ENCODE data around the gene FLT3.
A peak's percentile ranks its signal among the peaks of the same experiment; 100 is the strongest.

FLT3 gene

DNA sequence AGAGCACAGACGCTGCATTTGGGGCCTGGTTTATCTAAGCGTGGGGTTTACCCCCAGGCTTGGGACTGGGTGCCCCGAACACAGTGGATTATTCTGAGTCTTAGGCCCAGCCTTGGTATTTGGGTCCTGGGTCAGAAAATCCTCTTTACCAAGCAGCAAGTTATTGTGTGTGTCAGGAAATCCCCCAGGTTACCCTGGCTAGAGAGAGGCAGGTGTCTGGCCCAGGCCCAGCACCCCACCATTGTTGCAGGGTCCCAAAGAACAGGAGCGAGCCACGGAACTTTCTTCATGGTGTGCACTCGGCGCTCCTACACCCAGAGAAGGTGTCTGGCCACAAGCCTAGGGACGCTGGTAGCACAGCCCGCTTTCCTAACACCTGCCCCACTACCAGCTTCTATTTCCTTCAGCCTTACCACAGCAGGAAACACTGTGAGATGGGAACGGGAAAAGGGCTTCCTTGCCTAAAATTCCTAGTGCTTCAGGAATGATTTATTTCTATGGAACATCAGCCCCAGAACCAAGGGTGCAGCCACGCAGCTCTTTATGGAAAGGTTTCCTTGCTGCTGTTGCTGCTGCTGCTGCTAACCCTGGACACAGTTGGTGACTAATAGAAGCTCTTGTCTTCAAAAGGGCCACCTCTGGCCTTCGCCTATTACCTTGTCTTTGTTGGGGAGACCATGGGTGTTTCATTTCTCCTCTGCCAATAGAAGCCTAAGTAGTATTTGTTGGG lies 123.8 kb downstream of the FLT3 start:
- TF ChIP-seq ZNF274 (IDR thresholded peaks at IDR 0.05; ENCODE audit: low read depth, low read length) (no peak), SUZ12 (IDR thresholded peaks at IDR 0.05; ENCODE audit: extremely low read depth, insufficient read depth, insufficient read length) (no peak)
- H3K36me3 ChIP-seq (ENCODE audit: insufficient read depth, insufficient read length, low read length), result no peaks in the 10 kb centered on the region
- H3K9ac ChIP-seq (ENCODE audit: insufficient read length, low read depth), result no peak overlapping the region
- no peak for DNase-seq (ENCODE audit: low read depth, low spot score)
- H3K27me3 ChIP-seq (ENCODE audit: insufficient read depth, insufficient read length), result peaks cover 100% of the 10 kb centered on the region
- peaks cover 7% of the 10 kb centered on the region for H3K4me1 ChIP-seq (ENCODE audit: insufficient read depth, insufficient read length)
- H3K9me3 ChIP-seq (ENCODE audit: insufficient read depth, low read length), result no peaks in the 10 kb centered on the region
- no peak overlapping the region for H3K4me3 ChIP-seq (ENCODE audit: insufficient read length, low read depth)

- TF ChIP-seq YY1 (IDR thresholded peaks at IDR 0.05; ENCODE audit: insufficient read depth, insufficient read length), result no peak
- TF ChIP-seq SUZ12 (IDR thresholded peaks at IDR 0.05; ENCODE audit: extremely low read depth, insufficient read depth, insufficient read length), result peak; percentile 80
- no peak for TF ChIP-seq ZNF274 (IDR thresholded peaks at IDR 0.05; ENCODE audit: low read depth, low read length)
- peaks cover 100% of the 10 kb centered on the region for H3K27me3 ChIP-seq (ENCODE audit: insufficient read depth, insufficient read length)
- DNase-seq (ENCODE audit: low read depth, low spot score), result no peak
- H3K4me3 ChIP-seq (ENCODE audit: insufficient read length, low read depth), result no peak overlapping the region
- H3K4me1 ChIP-seq (ENCODE audit: insufficient read depth, insufficient read length), result peaks cover 8% of the 10 kb centered on the region
- H3K9ac ChIP-seq (ENCODE audit: insufficient read length, low read depth), result no peak overlapping the region
- no peaks in the 10 kb centered on the region for H3K9me3 ChIP-seq (ENCODE audit: insufficient read depth, low read length)
- no peaks in the 10 kb centered on the region for H3K36me3 ChIP-seq (ENCODE audit: insufficient read depth, insufficient read length, low read length)
These were observed 124.6 kb downstream of the FLT3 start for GRCh38 chr13:27975564-27976361.

- no peak for DNase-seq (ENCODE audit: low read depth, low spot score)
- TF ChIP-seq YY1 (IDR thresholded peaks at IDR 0.05; ENCODE audit: insufficient read depth, insufficient read length) (no peak), SUZ12 (IDR thresholded peaks at IDR 0.05; ENCODE audit: extremely low read depth, insufficient read depth, insufficient read length) (no peak), ZNF274 (IDR thresholded peaks at IDR 0.05; ENCODE audit: low read depth, low read length) (no peak)
- H3K36me3 ChIP-seq (ENCODE audit: insufficient read depth, insufficient read length, low read length), result no peaks in the 10 kb centered on the region
- H3K27me3 ChIP-seq (ENCODE audit: insufficient read depth, insufficient read length), result peaks cover 100% of the 10 kb centered on the region
- H3K9ac ChIP-seq (ENCODE audit: insufficient read length, low read depth), result no peak overlapping the region
- peaks cover 8% of the 10 kb centered on the region for H3K4me1 ChIP-seq (ENCODE audit: insufficient read depth, insufficient read length)
- H3K9me3 ChIP-seq (ENCODE audit: insufficient read depth, low read length), result no peaks in the 10 kb centered on the region
- H3K4me3 ChIP-seq (ENCODE audit: insufficient read length, low read depth), result no peak overlapping the region
These were observed 126.3 kb downstream of the FLT3 start for GRCh38 chr13:27973961-27974662.

DNA sequence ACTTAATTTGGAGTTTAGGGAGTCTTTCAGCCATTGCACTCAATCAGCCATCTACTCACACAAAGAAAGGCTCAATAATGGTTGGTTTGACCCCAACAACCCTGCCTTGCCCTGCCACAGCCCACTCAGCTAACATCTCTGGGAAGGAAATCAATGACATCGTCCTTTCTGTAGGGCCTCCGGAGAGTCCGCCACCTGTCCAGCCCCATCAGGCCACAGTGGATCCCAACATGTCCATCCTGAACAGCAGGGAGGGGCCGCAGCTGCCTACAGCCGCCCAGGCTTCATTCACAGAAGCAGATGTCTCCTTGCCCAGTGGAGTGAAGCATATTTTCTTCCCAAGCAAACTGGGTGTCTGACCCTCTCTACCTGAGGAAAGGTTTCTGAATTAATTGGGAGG lies 127.1 kb downstream of the FLT3 start:
- Histone ChIP-seq H3K9ac (ENCODE audit: insufficient read length, low read depth) (no peak overlapping the region), H3K27me3 (ENCODE audit: insufficient read depth, insufficient read length) (peaks cover 100% of the 10 kb centered on the region), H3K4me3 (ENCODE audit: insufficient read length, low read depth) (no peak overlapping the region), H3K4me1 (ENCODE audit: insufficient read depth, insufficient read length) (peaks cover 10% of the 10 kb centered on the region), H3K36me3 (ENCODE audit: insufficient read depth, insufficient read length, low read length) (no peaks in the 10 kb centered on the region), H3K9me3 (ENCODE audit: insufficient read depth, low read length) (no peaks in the 10 kb centered on the region)
- no peak for TF ChIP-seq ZNF274 (IDR thresholded peaks at IDR 0.05; ENCODE audit: low read depth, low read length)
- TF ChIP-seq YY1 (IDR thresholded peaks at IDR 0.05; ENCODE audit: insufficient read depth, insufficient read length), result no peak
- no peak for TF ChIP-seq SUZ12 (IDR thresholded peaks at IDR 0.05; ENCODE audit: extremely low read depth, insufficient read depth, insufficient read length)
- no peak for DNase-seq (ENCODE audit: low read depth, low spot score)

DNA sequence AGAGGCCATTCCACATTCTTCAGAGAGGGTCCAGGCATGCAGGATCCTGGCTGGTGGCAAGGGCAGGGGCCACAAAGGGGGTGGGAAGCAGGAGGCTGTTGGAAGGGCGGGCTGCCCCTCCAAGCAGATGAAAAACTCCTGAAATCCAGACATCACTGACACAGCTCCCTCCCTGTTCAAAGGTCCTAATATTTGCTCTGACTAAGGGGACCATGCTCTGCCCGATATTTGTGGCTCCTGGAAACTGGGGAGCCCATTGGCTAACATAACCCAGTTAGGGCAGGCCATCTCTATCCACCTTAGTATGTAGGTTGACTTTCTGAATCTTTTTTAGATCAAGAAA lies 127.9 kb downstream of the FLT3 start:
- TF ChIP-seq YY1 (IDR thresholded peaks at IDR 0.05; ENCODE audit: insufficient read depth, insufficient read length) (no peak), SUZ12 (IDR thresholded peaks at IDR 0.05; ENCODE audit: extremely low read depth, insufficient read depth, insufficient read length) (no peak), ZNF274 (IDR thresholded peaks at IDR 0.05; ENCODE audit: low read depth, low read length) (no peak)

DNA sequence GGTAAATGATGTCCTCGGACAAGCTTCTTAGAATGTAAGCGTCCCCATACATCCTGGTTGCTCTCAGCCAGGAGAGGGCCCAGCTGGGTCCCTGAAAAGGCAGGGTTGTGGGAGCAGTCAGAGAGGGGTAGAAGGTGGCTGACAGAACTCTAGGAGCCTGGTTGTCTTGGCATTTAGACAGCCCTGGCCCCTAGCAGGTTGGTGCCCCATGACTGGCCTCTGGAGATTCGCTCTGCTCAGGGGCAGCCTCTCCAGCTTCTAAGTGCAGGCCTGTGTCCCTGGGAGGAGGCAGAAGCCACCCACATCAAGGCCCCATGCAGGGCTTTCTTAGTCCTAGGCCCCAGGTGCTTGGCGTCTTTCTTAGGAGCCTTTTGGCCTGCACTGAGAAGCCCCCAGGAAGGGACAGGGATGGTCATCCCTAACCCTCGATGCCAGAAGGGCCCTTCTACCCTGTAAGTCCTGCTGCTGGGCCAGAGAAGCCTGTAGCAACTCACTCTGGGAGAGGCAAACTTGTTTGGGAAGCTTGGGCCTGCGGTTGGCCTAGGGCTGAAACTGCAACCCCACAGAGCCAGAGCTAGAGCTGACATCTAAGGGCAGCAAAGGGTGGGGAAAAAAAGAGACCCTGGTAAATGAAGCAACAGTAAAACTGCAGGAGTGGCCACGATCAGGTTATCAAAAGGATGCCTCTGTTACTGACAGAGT lies 128.4 kb downstream of the FLT3 start:
- no peak overlapping the region for H3K4me3 ChIP-seq (ENCODE audit: insufficient read length, low read depth)
- H3K27me3 ChIP-seq (ENCODE audit: insufficient read depth, insufficient read length), result peaks cover 100% of the 10 kb centered on the region
- TF ChIP-seq SUZ12 (IDR thresholded peaks at IDR 0.05; ENCODE audit: extremely low read depth, insufficient read depth, insufficient read length), result no peak
- TF ChIP-seq YY1 (IDR thresholded peaks at IDR 0.05; ENCODE audit: insufficient read depth, insufficient read length), result no peak
- TF ChIP-seq ZNF274 (IDR thresholded peaks at IDR 0.05; ENCODE audit: low read depth, low read length), result no peak
- no peaks in the 10 kb centered on the region for H3K9me3 ChIP-seq (ENCODE audit: insufficient read depth, low read length)
- H3K9ac ChIP-seq (ENCODE audit: insufficient read length, low read depth), result no peak overlapping the region
- no peaks in the 10 kb centered on the region for H3K36me3 ChIP-seq (ENCODE audit: insufficient read depth, insufficient read length, low read length)
- peaks cover 9% of the 10 kb centered on the region for H3K4me1 ChIP-seq (ENCODE audit: insufficient read depth, insufficient read length)
- DNase-seq (ENCODE audit: low read depth, low spot score), result no peak

More for the DNA sequence above, 127.9 kb downstream of the FLT3 start:
- H3K4me3 ChIP-seq (ENCODE audit: insufficient read length, low read depth), result no peak overlapping the region
- no peaks in the 10 kb centered on the region for H3K9me3 ChIP-seq (ENCODE audit: insufficient read depth, low read length)
- DNase-seq (ENCODE audit: low read depth, low spot score), result no peak
- H3K27me3 ChIP-seq (ENCODE audit: insufficient read depth, insufficient read length), result peaks cover 100% of the 10 kb centered on the region
- no peak overlapping the region for H3K9ac ChIP-seq (ENCODE audit: insufficient read length, low read depth)
- no peaks in the 10 kb centered on the region for H3K36me3 ChIP-seq (ENCODE audit: insufficient read depth, insufficient read length, low read length)
- H3K4me1 ChIP-seq (ENCODE audit: insufficient read depth, insufficient read length), result peaks cover 9% of the 10 kb centered on the region
